Mesendoderm (in vitro differentiated cells): ENCODE measurements around the gene TTLL1.

Experiments
- DNase-seq: peaks from one replicate; pipeline ENCODE4 v3.0.0; 2013
- H2AK5ac ChIP-seq: 2 replicates; pipeline ENCODE4 v1.6.1; 2013; ENCODE audit warnings: low read length, inconsistent platforms
- H2BK120ac ChIP-seq: 2 replicates; pipeline ENCODE4 v1.6.1; 2013; ENCODE audit warnings: low read depth, mild to moderate bottlenecking, low read length, moderate library complexity, mixed read lengths
- H2BK15ac ChIP-seq: replicated peaks from 2 replicates; pipeline ENCODE4 v1.6.1; 2013; ENCODE audit warnings: low read depth, mild to moderate bottlenecking, moderate library complexity
- H2BK5ac ChIP-seq: 2 replicates; pipeline ENCODE4 v1.6.1; 2013; ENCODE audit warnings: low read length, inconsistent platforms
- H3K18ac ChIP-seq: 2 replicates; pipeline ENCODE4 v1.6.1; 2013; ENCODE audit warnings: mild to moderate bottlenecking, low read length, mixed read lengths
- H3K23ac ChIP-seq: one replicate; pipeline ENCODE4 v1.6.1; 2013; ENCODE audit warnings: low read length
- H3K27ac ChIP-seq: 2 replicates; pipeline ENCODE4 v1.5.1; 2013; ENCODE audit warnings: low read depth, mild to moderate bottlenecking, inconsistent platforms, low read length, moderate library complexity
- H3K27me3 ChIP-seq: 2 replicates; pipeline ENCODE4 v1.6.1; 2013; ENCODE audit warnings: low read length, control low read depth, mild to moderate bottlenecking, inconsistent platforms; ENCODE audit not compliant: insufficient read depth, poor library complexity
- H3K36me3 ChIP-seq: 2 replicates; pipeline ENCODE4 v1.6.1; 2013; ENCODE audit warnings: low read length, inconsistent platforms; ENCODE audit not compliant: control insufficient read depth, insufficient read depth
- H3K4ac ChIP-seq: one replicate; pipeline ENCODE4 v1.6.1; 2013; ENCODE audit warnings: low read depth, mild to moderate bottlenecking, low read length, moderate library complexity
- H3K4me1 ChIP-seq: 2 replicates; pipeline ENCODE4 v1.6.1; 2013; ENCODE audit warnings: low read depth, low read length, inconsistent platforms; ENCODE audit not compliant: control insufficient read depth
- H3K4me2 ChIP-seq: 2 replicates; pipeline ENCODE4 v1.6.1; 2013; ENCODE audit warnings: low read length
- H3K4me3 ChIP-seq: 2 replicates; pipeline ENCODE4 v1.5.1; 2013; ENCODE audit warnings: mild to moderate bottlenecking, low read length
- H3K56ac ChIP-seq: one replicate; pipeline ENCODE4 v1.6.1; 2013; ENCODE audit warnings: low read length
- H3K79me1 ChIP-seq: 2 replicates; pipeline ENCODE4 v1.6.1; 2013; ENCODE audit warnings: low read length, inconsistent platforms
- H3K79me2 ChIP-seq: 2 replicates; pipeline ENCODE4 v1.6.1; 2013; ENCODE audit warnings: mild to moderate bottlenecking, low read length; ENCODE audit not compliant: control insufficient read depth, insufficient read depth
- H3K9ac ChIP-seq: 2 replicates; pipeline ENCODE4 v1.6.1; 2013; ENCODE audit warnings: low read length, inconsistent platforms
- H4K5ac ChIP-seq: one replicate; pipeline ENCODE4 v1.6.1; 2013; ENCODE audit warnings: low read length
- H4K8ac ChIP-seq: one replicate; pipeline ENCODE4 v1.6.1; 2013; ENCODE audit warnings: low read depth, mild to moderate bottlenecking, control low read depth, low read length, moderate library complexity
- WGBS: extraction: QIAGEN DNeasy Blood & Tissue Kit; methylation state at CpG from one replicate; pipeline ENCODE4 v1.1.7; 2013; ENCODE audit warnings: low lambda C conversion rate, missing lambda C conversion rate; ENCODE audit not compliant: insufficient coverage; ENCODE audit errors: extremely low coverage; 5-methylcytosine and 5-hydroxymethylcytosine counted together

The TTLL1 gene

GRCh38 chr22:43088627-43088983 is 586 bp downstream of the TTLL1 start:
- Histone ChIP-seq H4K8ac (no peak overlapping the region), H2BK5ac (no peak overlapping the region), H3K79me1 (no peaks in the 10 kb centered on the region), H3K56ac (peak overlapping the region; percentile 94), H3K4me3 (peak overlapping the region; percentile 65), H3K79me2 (no peaks in the 10 kb centered on the region), H3K27ac (no peak overlapping the region), H2BK120ac (no peak overlapping the region), H3K4ac (no peak overlapping the region), H2BK15ac (no peak overlapping the region), H3K4me1 (no peaks in the 10 kb centered on the region), H3K9ac (peak overlapping the region; percentile 80), H4K5ac (no peak overlapping the region), H3K23ac (peak overlapping the region; percentile 57), H2AK5ac (no peak overlapping the region), H3K27me3 (no peaks in the 10 kb centered on the region), H3K4me2 (peak overlapping the region; percentile 82), H3K18ac (no peak overlapping the region), H3K36me3 (no peaks in the 10 kb centered on the region)
- no CpG with 5 or more reads among the region's 9 CpGs for WGBS
- DNase-seq: no peak

- Histone ChIP-seq H3K4ac (no peak overlapping the region), H2BK15ac (no peak overlapping the region), H3K79me1 (no peaks in the 10 kb centered on the region), H2BK5ac (no peak overlapping the region), H3K4me1 (no peaks in the 10 kb centered on the region), H3K36me3 (no peaks in the 10 kb centered on the region), H4K8ac (no peak overlapping the region), H3K79me2 (no peaks in the 10 kb centered on the region), H3K23ac (no peak overlapping the region), H3K27ac (no peak overlapping the region), H3K27me3 (no peaks in the 10 kb centered on the region), H4K5ac (no peak overlapping the region), H3K4me2 (no peak overlapping the region), H3K9ac (no peak overlapping the region), H3K4me3 (no peak overlapping the region), H3K56ac (no peak overlapping the region), H2AK5ac (no peak overlapping the region), H3K18ac (no peak overlapping the region), H2BK120ac (no peak overlapping the region)
- no CpG with 5 or more reads among the region's 19 CpGs for WGBS
- DNase-seq: no peak
Measured at GRCh38 chr22:43085658-43086606, 3.3 kb downstream of the TTLL1 start.

DNA sequence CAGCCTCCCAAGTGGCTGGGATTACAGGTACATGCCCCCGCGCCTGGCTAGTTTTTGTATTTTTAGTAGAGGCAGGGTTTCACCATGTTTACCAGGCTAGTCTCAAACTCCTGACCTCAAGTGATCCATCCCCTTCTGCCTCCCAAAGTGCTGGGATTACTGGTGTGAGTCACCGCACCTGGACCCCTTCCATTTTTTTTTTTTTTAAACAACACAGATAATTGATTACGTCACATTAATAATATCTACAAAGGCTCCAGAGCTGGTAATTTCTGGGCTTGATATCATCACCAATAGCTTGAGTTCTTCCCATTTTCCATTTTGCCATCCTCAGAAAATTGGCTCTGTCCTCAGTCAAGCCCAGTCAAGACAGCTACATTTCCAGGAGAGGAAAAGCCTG is 7.2 kb downstream of the TTLL1 start:
- Histone ChIP-seq H3K4me2 (no peak overlapping the region), H4K8ac (no peak overlapping the region), H3K27me3 (no peaks in the 10 kb centered on the region), H4K5ac (no peak overlapping the region), H3K9ac (no peak overlapping the region), H3K79me1 (no peaks in the 10 kb centered on the region), H3K4ac (no peak overlapping the region), H2AK5ac (no peak overlapping the region), H2BK120ac (no peak overlapping the region), H2BK5ac (no peak overlapping the region), H3K23ac (no peak overlapping the region), H3K56ac (no peak overlapping the region), H3K4me1 (no peaks in the 10 kb centered on the region), H3K36me3 (no peaks in the 10 kb centered on the region), H3K27ac (no peak overlapping the region), H3K18ac (no peak overlapping the region), H3K79me2 (no peaks in the 10 kb centered on the region), H2BK15ac (no peak overlapping the region), H3K4me3 (no peak overlapping the region)
- WGBS: no CpG with 5 or more reads among the region's 4 CpGs
- no peak for DNase-seq

- Histone ChIP-seq H3K23ac (no peak overlapping the region), H3K4ac (no peak overlapping the region), H3K27ac (no peak overlapping the region), H3K4me3 (no peak overlapping the region), H2BK120ac (no peak overlapping the region), H2AK5ac (no peak overlapping the region), H4K8ac (no peak overlapping the region), H3K79me1 (no peaks in the 10 kb centered on the region), H2BK5ac (no peak overlapping the region), H3K18ac (no peak overlapping the region), H2BK15ac (no peak overlapping the region), H3K4me2 (no peak overlapping the region), H3K27me3 (no peaks in the 10 kb centered on the region), H3K79me2 (no peaks in the 10 kb centered on the region), H3K56ac (no peak overlapping the region), H4K5ac (no peak overlapping the region), H3K36me3 (no peaks in the 10 kb centered on the region), H3K9ac (no peak overlapping the region), H3K4me1 (no peaks in the 10 kb centered on the region)
- no CpG with 5 or more reads among the region's 2 CpGs for WGBS
- DNase-seq: no peak
Measured at GRCh38 chr22:43080616-43081015, 8.6 kb downstream of the TTLL1 start.

- WGBS: no CpG with 5 or more reads among the region's 14 CpGs
- Histone ChIP-seq H3K36me3 (no peaks in the 10 kb centered on the region), H2AK5ac (no peak overlapping the region), H2BK120ac (no peak overlapping the region), H3K56ac (no peak overlapping the region), H2BK5ac (no peak overlapping the region), H3K23ac (no peak overlapping the region), H3K4me2 (no peak overlapping the region), H3K79me2 (no peaks in the 10 kb centered on the region), H4K8ac (no peak overlapping the region), H3K9ac (no peak overlapping the region), H3K4me1 (no peaks in the 10 kb centered on the region), H3K27ac (no peak overlapping the region), H4K5ac (no peak overlapping the region), H3K4ac (no peak overlapping the region), H3K18ac (no peak overlapping the region), H3K79me1 (no peaks in the 10 kb centered on the region), H3K4me3 (no peak overlapping the region), H3K27me3 (no peaks in the 10 kb centered on the region), H2BK15ac (no peak overlapping the region)
- no peak for DNase-seq
Measured at GRCh38 chr22:43079742-43080141, 9.4 kb downstream of the TTLL1 start.

DNA sequence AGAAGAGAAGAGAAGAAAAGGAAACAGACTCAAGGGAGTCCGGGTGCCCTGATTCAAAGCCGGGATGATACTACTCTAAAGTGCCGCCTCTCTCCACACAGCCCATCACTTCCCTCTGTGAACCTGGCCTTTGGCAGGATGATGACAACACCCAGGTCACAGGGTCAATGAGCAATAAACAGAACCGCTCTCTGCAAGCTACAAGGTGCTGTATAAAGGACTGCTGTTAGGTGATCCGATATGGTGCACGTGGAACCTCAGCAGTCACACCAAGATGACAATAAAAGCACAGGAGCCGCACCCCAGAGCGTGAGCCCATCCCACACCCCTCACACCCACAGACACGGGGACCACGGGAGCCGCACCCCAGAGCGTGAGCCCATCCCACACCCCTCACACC is 10.7 kb downstream of the TTLL1 start:
- Histone ChIP-seq H3K27me3 (no peaks in the 10 kb centered on the region), H3K4me1 (no peaks in the 10 kb centered on the region), H3K36me3 (no peaks in the 10 kb centered on the region), H4K5ac (no peak overlapping the region), H3K27ac (no peak overlapping the region), H3K4me2 (no peak overlapping the region), H3K23ac (no peak overlapping the region), H3K56ac (no peak overlapping the region), H3K4me3 (no peak overlapping the region), H2BK5ac (no peak overlapping the region), H3K4ac (no peak overlapping the region), H2BK15ac (no peak overlapping the region), H3K18ac (no peak overlapping the region), H3K9ac (no peak overlapping the region), H3K79me1 (no peaks in the 10 kb centered on the region), H4K8ac (no peak overlapping the region), H3K79me2 (no peaks in the 10 kb centered on the region), H2BK120ac (no peak overlapping the region), H2AK5ac (no peak overlapping the region)
- WGBS: no CpG with 5 or more reads among the region's 12 CpGs
- no peak for DNase-seq
